ENCODE measurements around the gene CSNK1E.

Gene CSNK1E

GRCh38 chr22:38304526-38304925, 12.7 kb downstream of the CSNK1E start:
- DNase-seq: no peak

GRCh38 chr22:38303974-38304373, 13.3 kb downstream of the CSNK1E start:
- DNase-seq: no peak

- DNase-seq: no peak
Measured at GRCh38 chr22:38302906-38303305, 14.3 kb downstream of the CSNK1E start.

- DNase-seq: no peak
Measured at GRCh38 chr22:38300946-38301345, 16.3 kb downstream of the CSNK1E start.

- DNase-seq: no peak
Measured at GRCh38 chr22:38300197-38300945, 16.9 kb downstream of the CSNK1E start.

- no peak for DNase-seq
Measured at GRCh38 chr22:38299770-38300102, 17.5 kb downstream of the CSNK1E start.

GRCh38 chr22:38298312-38299005, 18.8 kb downstream of the CSNK1E start:
- DNase-seq: no peak

- no peak for DNase-seq
Measured at GRCh38 chr22:38296372-38296771, 20.9 kb downstream of the CSNK1E start.

- no peak for DNase-seq
Measured at GRCh38 chr22:38295863-38296262, 21.4 kb downstream of the CSNK1E start.

GRCh38 chr22:38295339-38295738, 21.9 kb downstream of the CSNK1E start:
- no peak for DNase-seq

GRCh38 chr22:38294193-38294592, 23.0 kb downstream of the CSNK1E start:
- DNase-seq: no peak

- no peak for DNase-seq
Measured at GRCh38 chr22:38292694-38293093, 24.5 kb downstream of the CSNK1E start.

- no peak for DNase-seq
Measured at GRCh38 chr22:38291201-38291777, 25.9 kb downstream of the CSNK1E start.

- no peak for DNase-seq
Measured at GRCh38 chr22:38290347-38290746, 26.9 kb downstream of the CSNK1E start.

- no peak for DNase-seq
Measured at GRCh38 chr22:38289583-38290082, 27.6 kb downstream of the CSNK1E start.

- DNase-seq: no peak
Measured at GRCh38 chr22:38286915-38287669, 30.1 kb downstream of the CSNK1E start.

- no peak for DNase-seq
Measured at GRCh38 chr22:38285018-38285417, 32.2 kb downstream of the CSNK1E start.

GRCh38 chr22:38284042-38284402, 33.2 kb downstream of the CSNK1E start:
- no peak for DNase-seq

- no peak for DNase-seq
Measured at GRCh38 chr22:38282397-38282796, 34.8 kb downstream of the CSNK1E start.

- DNase-seq: no peak
Measured at GRCh38 chr22:38276166-38276565, 41.1 kb downstream of the CSNK1E start.

GRCh38 chr22:38273135-38273826, 44.0 kb downstream of the CSNK1E start:
- DNase-seq: no peak

- no peak for DNase-seq
Measured at GRCh38 chr22:38272373-38273134, 44.7 kb downstream of the CSNK1E start, which contains the start of gene TMEM184B. TMEM184B (minus strand) TSS chr22:38273010; CDS start chr22:38247961, 25,049 bp downstream.

Measured in NCI-H2081 treated with DMSO at 0.1 percent for 48 hours (cell line).